IgD-negative memory B cell (primary cell): ENCODE measurements around the gene B4GALNT3. TPM values are rescaled to one million over a fixed set of nuclear protein-coding genes. Genes with fewer than 3 reads are reported as not detected.

Experiments
- H3K27ac Mint-ChIP-seq, 3 donors: one replicate each; pipeline ENCODE4 v1.8.0; 2020 to 2022; ENCODE audit warnings: mild to moderate bottlenecking in 3 of 3, mixed read lengths in 3 of 3, moderate library complexity in 1 of 3
- H3K27me3 Mint-ChIP-seq: one replicate; pipeline ENCODE4 v1.8.0; 2021; ENCODE audit warnings: mixed read lengths
- H3K36me3 Mint-ChIP-seq: one replicate; pipeline ENCODE4 v1.8.0; 2020; ENCODE audit warnings: mild to moderate bottlenecking, mixed read lengths
- H3K4me1 Mint-ChIP-seq, 3 donors: one replicate each; pipeline ENCODE4 v1.8.0; 2020 to 2022; ENCODE audit warnings: mixed read lengths in 3 of 3, mild to moderate bottlenecking in 1 of 3
- H3K4me3 Mint-ChIP-seq, 4 donors: one replicate each; pipeline ENCODE4 v1.8.0; 2020 to 2022; ENCODE audit warnings: mild to moderate bottlenecking in 4 of 4, mixed read lengths in 4 of 4, moderate library complexity in 3 of 4
- H3K9me3 Mint-ChIP-seq, 3 donors: one replicate each; pipeline ENCODE4 v1.8.0; 2020 to 2021; ENCODE audit warnings: mixed read lengths in 3 of 3, mild to moderate bottlenecking in 1 of 3
- polyA plus RNA-seq: library from polyadenylated mRNA; unstranded; fragments of 300-500 nt; fragmentation: Illumina TruSeq; gene quantifications from one replicate; pipeline ENCODE4 v1.2.3, GENCODE V29; 2021

The B4GALNT3 gene
- polyA plus RNA-seq, 1 donor from 2014 or later, result 0.89 TPM

DNA sequence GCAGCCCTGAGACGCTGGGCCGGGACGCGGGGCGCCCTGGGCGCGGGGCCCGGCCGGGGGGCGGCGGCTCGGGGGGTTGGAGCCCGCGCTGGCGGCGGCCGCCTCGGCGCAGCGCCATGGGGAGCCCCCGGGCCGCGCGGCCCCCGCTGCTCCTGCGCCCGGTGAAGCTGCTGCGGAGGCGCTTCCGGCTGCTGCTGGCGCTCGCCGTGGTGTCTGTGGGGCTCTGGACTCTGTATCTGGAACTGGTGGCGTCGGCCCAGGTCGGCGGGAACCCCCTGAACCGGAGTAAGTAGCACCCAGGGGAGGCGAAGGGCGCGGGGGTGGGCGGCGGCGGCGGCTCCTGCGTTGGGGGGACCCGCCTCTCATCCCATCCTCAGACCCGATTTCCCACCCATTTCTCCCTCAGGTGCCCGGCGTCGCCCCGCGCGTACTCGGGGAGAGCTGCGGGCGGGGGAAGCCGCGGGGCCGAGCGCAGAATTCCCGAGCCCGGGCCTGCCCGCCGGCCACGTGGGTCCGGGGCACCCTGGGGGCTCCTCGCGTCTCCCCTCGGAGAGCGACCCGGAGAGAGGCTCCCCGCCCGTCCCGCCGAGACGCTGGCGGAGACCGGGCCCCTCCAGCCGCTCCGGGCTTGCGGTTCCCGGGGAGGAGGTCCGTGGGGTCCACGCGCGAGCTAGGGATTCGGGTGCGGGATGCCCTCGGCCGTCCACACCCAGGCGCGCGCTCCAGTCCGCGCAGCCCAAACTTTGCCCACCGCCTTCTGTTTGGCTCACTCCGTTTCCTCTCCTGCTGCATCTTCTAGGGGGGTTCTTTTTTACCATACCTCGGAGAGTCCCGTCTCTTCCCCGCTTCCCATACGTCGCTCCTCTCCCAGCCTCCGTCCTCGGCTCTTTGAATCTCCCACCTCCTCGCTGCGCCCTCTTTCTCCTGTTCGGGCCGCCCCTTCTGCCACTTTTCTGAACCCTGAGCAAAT lies 807 bp downstream of the B4GALNT3 start:
- H3K4me3 Mint-ChIP-seq, result peak overlapping the region; percentile 81 to 95 (median 85)
- H3K27ac Mint-ChIP-seq, result no peak overlapping the region
- H3K4me1 Mint-ChIP-seq, result peaks cover 0 to 22% (median 9%) of the 10 kb centered on the region in 3 donors
- peaks cover 36% of the 10 kb centered on the region for H3K27me3 Mint-ChIP-seq
- no peaks in the 10 kb centered on the region for H3K36me3 Mint-ChIP-seq
- no peaks in the 10 kb centered on the region for H3K9me3 Mint-ChIP-seq

DNA sequence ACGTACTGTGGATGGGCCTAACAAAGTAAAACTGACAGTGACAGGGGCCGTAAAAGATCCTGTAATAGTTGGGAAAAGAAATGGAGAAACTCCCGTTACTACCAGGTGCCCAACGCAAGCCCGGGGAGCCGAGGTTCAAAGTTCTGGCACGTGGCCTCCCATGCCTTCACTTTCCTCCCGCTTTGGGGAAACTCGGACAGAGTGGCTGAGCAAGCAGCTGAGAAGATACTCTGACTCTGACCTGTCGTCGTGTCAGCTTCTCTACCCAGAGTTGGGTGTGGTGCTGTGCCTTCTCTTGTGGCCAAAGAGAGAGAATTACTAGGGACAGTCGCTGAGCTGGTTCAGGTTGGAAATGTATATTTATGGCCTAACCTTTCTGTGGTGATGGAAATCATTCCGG lies 1.7 kb downstream of the B4GALNT3 start:
- Mint-ChIP-seq H3K27ac (no peak overlapping the region), H3K4me1 (peaks cover 0 to 22% (median 9%) of the 10 kb centered on the region in 3 donors), H3K9me3 (no peaks in the 10 kb centered on the region), H3K36me3 (no peaks in the 10 kb centered on the region), H3K4me3 (peak overlapping the region; percentile 81 to 95 (median 85)), H3K27me3 (peaks cover 36% of the 10 kb centered on the region)

DNA sequence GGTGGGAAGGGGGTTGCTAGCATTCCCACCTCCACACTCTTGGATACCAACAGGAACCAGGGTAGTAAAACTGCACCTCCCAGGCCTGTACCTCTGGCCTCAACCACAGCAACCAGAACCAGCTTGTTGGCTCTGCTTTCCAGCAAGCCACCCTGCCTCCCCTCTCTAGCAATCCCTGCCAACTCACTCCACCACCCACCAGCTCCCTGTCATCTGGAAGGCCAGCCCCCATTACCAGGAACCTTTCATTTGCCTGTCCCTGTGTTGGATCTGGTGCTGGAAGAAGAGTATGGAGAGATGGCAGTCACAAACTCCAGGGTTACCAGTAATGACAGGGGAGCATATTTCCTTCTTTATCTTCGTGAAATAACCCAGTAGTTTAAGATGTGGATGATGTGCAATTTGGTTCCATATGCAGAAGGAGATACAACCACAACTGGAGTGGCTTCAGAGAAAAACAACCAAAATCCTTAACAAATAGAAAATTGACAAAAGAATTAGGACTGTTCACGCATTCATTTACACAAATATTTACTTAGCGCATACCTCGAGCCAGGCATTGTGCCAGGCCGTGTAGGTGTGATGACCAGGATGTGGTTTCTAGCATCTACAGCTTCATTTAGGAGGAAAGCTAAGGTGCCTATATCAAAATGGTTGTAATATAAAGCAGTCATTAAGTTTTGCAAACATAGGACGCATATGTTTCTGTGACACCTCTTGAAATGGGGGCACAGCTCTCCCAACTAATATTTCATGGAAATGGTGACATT lies 3.4 kb downstream of the B4GALNT3 start:
- H3K4me3 Mint-ChIP-seq, result peak overlapping the region in 1 of 4 donors; percentile 83
- H3K27me3 Mint-ChIP-seq, result peaks cover 37% of the 10 kb centered on the region
- peaks cover 0 to 20% (median 11%) of the 10 kb centered on the region in 3 donors for H3K4me1 Mint-ChIP-seq
- H3K9me3 Mint-ChIP-seq, result no peaks in the 10 kb centered on the region
- no peaks in the 10 kb centered on the region for H3K36me3 Mint-ChIP-seq
- H3K27ac Mint-ChIP-seq, result no peak overlapping the region

DNA sequence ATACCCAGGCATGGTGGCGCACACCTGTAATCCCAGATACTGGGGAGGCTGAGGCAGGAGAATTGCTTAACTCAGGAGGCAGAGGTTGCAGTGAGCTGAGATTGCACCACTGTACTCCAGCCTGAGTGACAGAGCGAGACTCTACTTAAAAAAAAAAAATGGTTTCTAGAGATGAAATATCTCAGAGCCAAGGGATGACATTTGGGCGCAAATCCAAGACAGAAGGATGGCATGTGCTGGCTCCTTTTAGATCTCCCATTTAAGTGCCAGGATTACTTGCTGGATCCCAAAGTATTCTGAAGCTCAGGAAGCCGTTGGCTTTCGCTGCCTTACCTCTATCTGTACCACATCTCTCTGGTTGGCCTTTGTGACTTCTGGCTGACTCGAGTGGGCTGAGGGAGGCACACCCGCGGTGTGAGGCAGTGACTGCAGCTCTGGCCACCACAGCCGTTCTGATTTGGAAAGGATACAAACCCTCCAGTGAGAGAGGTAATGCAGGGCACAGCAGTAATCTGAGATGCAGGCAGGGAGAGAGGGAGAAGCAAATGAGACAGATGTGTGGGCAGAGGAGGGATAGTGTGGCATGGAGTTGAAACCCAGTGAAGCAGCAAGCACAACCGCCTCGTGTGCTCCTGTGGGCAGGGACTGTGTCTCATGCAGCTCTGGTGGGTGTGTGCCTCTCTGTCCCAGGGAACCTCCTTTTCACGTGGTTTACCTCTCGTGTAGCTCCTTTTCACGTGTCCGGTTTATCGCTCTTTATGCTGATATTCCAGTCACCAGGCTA lies 4.9 kb downstream of the B4GALNT3 start:
- H3K27me3 Mint-ChIP-seq, result peaks cover 33% of the 10 kb centered on the region
- H3K27ac Mint-ChIP-seq, result no peak overlapping the region
- H3K36me3 Mint-ChIP-seq, result no peaks in the 10 kb centered on the region
- H3K9me3 Mint-ChIP-seq, result no peaks in the 10 kb centered on the region
- H3K4me1 Mint-ChIP-seq, result peaks cover 0 to 16% (median 6%) of the 10 kb centered on the region in 3 donors
- no peak overlapping the region for H3K4me3 Mint-ChIP-seq

DNA sequence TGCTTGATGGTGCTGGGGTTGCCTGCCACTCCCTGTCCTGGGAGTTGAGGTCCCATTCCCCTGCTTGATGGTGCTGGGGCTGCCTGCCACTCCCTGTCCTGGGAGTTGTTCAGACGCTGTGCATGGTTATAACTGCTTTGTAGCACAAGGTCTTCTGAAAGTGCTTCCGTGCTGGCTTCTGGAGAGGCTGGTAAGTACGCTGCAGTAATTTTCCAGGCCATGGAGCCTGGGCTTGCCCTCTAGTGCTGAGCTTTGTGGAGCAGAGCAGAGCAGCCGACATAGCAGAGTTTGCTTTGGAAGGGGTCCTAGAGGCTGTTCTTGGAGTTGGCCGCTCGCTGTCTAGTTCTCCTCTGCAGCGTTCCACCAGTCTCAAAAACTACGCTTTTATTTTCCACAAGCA lies 6.3 kb downstream of the B4GALNT3 start:
- Mint-ChIP-seq H3K4me1 (peaks cover 0 to 15% (median 4%) of the 10 kb centered on the region in 3 donors), H3K9me3 (no peaks in the 10 kb centered on the region), H3K27me3 (peaks cover 30% of the 10 kb centered on the region), H3K4me3 (no peak overlapping the region), H3K27ac (no peak overlapping the region), H3K36me3 (no peaks in the 10 kb centered on the region)

DNA sequence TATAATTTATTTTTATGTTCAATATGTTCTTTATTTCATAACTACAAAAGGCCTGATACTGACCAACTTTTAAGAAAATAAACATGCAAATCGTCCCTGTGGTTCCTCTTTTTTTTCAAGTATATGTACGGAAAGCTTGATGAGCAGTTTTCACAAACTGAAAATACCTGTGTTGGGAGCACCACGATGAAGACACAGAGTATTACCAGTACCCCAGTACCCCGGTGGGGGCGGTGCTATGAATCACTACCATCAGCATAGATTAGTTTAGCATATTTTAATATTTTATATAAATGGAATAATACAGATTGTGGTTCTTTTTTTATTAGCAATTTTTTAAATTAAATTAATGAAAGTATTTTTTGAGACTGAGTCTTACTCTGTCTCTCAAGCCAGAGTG lies 7.0 kb downstream of the B4GALNT3 start:
- Mint-ChIP-seq H3K4me1 (peaks cover 0 to 10% (median 2%) of the 10 kb centered on the region in 3 donors), H3K36me3 (no peaks in the 10 kb centered on the region), H3K4me3 (no peak overlapping the region), H3K27me3 (peaks cover 23% of the 10 kb centered on the region), H3K27ac (no peak overlapping the region), H3K9me3 (no peaks in the 10 kb centered on the region)

DNA sequence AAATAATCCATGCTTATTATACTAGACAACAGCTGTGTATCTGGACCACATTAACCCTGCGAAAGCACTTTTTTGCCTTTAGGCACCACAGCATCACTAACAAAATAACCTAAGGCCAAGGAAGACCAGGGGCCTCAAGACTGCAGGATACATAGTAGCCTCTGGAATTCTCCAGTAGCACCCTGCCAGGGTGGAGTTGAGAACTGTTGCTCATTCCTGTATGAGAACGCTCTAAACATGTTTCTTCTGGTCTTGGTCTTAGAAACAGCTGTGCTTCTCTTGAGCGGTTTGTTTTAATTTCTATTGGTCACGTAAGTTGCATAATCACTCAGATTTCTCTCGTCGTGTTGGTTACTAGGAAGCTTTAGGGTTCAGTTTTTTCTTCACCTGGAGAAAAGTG lies 7.9 kb downstream of the B4GALNT3 start:
- no peak overlapping the region for H3K27ac Mint-ChIP-seq
- peaks cover 0 to 2% (median 2%) of the 10 kb centered on the region in 3 donors for H3K4me1 Mint-ChIP-seq
- peaks cover 20% of the 10 kb centered on the region for H3K27me3 Mint-ChIP-seq
- no peaks in the 10 kb centered on the region for H3K9me3 Mint-ChIP-seq
- H3K36me3 Mint-ChIP-seq, result no peaks in the 10 kb centered on the region
- no peak overlapping the region for H3K4me3 Mint-ChIP-seq

DNA sequence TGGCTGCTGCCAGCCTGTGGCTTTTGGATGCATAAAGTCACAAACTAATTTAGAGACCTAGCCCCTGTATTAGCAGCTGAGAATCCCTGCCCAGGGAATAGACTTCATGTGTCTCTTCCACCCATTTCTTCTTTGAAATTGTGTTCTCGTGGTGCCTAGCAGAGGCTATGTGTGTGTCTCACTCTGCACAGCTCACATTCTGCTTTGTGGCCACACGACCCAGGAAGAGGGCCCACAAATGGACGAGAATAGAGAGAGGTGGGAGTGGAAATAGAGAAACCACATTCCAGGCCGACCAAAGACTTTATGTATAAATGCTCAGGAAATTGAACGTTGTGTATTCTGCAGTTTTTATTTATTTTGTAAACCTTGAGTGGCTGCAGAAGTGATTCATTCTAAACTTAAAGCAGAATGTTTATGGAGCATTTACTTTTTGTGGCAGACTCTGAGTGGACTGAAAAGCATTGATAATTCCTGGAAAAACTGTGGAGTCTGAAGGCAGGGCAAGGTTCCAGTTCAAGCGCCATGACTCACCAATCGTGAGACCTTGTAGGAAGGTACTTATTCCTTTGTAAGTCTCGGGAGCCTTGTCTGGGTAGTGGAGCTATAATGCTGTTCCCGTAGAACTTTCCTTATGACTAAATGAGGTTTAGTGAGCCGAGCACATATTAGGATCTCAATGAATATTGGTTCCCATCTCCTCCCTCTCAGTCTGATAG lies 9.1 kb downstream of the B4GALNT3 start:
- Mint-ChIP-seq H3K36me3 (no peaks in the 10 kb centered on the region), H3K27ac (no peak overlapping the region), H3K9me3 (no peaks in the 10 kb centered on the region), H3K27me3 (peaks cover 19% of the 10 kb centered on the region), H3K4me1 (peaks cover 0 to 2% (median 0%) of the 10 kb centered on the region in 3 donors), H3K4me3 (no peak overlapping the region)

DNA sequence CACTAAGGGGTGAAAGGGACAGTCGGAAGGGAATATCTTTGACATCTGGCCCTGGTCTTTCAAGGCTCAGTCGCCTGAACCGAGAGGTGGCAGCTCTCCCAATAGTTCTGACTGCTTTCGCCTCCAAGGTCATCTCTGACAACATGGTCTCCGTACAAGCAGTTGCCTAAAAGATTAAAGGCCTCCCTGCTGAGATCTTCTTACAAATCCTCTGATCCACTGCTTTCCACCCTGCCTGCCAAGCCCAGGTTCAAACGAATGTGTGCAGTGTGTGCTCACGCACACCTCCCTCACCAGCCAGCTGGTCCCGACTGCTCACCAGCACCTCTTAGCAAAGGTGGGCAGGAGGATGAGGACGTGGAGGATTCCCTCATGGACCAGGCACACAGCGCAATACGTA lies 10.4 kb downstream of the B4GALNT3 start:
- Mint-ChIP-seq H3K4me1 (peaks cover 0 to 2% (median 0%) of the 10 kb centered on the region in 3 donors), H3K9me3 (no peaks in the 10 kb centered on the region), H3K27me3 (peaks cover 21% of the 10 kb centered on the region), H3K4me3 (no peak overlapping the region), H3K36me3 (no peaks in the 10 kb centered on the region), H3K27ac (no peak overlapping the region)

DNA sequence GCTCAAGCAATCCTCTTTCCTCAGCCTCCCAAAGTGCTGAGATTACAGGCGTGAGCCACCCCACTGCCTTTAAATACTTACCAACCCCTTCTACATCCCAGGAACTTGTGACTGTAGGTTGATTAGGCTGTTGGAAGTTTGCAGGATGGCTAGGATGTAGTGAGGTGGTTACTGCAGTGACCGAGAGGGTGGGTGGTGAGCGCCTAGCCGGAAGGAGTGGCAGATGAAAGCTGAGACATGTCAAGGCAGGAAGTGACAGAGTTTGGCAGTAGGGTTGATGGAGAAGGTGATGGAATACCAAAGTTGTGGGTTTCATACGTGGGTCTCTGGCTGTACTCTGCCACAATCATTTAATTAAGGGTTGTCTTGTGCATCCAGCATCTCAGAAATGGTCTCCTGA lies 13.5 kb downstream of the B4GALNT3 start:
- Mint-ChIP-seq H3K4me1 (no peaks in the 10 kb centered on the region), H3K9me3 (no peaks in the 10 kb centered on the region), H3K4me3 (no peak overlapping the region), H3K27me3 (peaks cover 22% of the 10 kb centered on the region), H3K27ac (no peak overlapping the region), H3K36me3 (no peaks in the 10 kb centered on the region)

DNA sequence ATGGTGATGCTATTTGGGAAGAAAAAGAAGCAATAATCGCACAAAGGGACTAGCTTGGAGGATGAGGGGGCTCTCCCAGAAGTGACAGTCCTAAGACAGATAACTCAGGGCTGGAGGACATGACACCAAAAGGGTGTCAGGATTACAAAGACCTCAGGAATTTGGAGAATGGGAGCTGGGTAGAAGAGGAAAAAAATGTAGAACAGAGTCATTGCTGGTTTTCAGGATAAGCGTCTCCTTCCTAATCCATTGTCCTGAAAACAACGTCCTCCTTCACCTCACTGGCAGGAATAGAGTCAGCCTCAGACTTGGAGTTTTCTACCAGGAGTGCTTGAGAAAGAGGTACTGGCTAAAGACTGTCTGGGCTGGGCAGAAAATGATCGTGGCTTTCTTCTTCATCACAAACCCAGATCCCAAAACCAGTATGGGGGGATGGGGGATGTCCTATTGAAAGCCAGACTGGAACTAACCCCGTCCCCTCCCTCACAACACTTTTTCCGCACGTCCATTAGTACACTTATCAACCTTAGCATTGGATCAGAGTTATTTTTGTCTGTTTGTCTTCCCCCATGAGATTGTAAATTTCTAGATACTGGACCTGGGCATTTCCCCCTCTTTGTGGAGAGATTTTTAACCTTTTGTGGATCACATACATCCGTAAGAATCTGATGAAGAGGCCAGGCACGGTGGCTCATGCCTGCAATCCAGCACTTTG lies 14.3 kb downstream of the B4GALNT3 start:
- Mint-ChIP-seq H3K36me3 (no peaks in the 10 kb centered on the region), H3K4me3 (no peak overlapping the region), H3K9me3 (no peaks in the 10 kb centered on the region), H3K27ac (peak overlapping the region in 1 of 3 donors; percentile 57), H3K4me1 (no peaks in the 10 kb centered on the region), H3K27me3 (peaks cover 25% of the 10 kb centered on the region)

DNA sequence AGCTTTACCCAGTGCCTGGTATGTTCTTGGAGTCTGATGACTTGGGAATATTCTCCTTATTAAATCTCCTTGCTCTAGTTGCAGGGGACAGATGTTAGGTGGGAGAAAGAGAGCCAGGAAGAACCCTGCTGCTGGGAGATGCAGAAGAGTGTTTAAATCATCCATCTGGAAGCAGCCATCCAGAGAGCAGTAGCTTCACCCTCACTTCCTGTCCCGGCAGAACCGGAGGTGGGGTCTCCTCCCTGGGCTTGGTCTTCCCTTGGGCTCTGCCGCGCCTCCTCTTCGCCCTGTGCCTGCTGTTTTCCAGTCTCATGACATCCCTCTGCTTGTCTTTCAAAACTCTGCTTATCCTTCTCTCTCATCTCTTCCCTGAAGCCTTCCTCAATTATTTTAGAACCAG lies 15.5 kb downstream of the B4GALNT3 start:
- no peaks in the 10 kb centered on the region for H3K9me3 Mint-ChIP-seq
- H3K27me3 Mint-ChIP-seq, result peaks cover 24% of the 10 kb centered on the region
- no peaks in the 10 kb centered on the region for H3K4me1 Mint-ChIP-seq
- no peak overlapping the region for H3K27ac Mint-ChIP-seq
- no peak overlapping the region for H3K4me3 Mint-ChIP-seq
- no peaks in the 10 kb centered on the region for H3K36me3 Mint-ChIP-seq

DNA sequence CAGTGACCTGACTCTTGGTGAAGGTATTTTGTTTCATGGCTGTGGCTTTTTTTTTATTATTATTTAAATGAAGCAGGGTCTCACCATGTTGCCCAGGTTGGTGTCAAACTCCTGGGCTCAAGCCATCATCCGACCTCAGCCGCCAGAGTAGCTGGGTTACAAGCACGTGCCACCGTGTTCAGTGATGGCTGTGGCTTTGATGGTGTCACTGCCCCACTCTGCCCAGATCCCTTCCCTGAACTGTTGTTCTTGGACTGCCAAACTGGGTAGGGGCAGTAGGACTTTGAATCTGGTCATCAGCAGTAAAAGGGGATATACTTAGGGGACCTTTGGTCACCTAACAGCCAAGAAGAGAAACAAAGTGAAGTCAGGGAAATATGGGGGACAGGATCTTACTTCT lies 19.4 kb downstream of the B4GALNT3 start:
- Mint-ChIP-seq H3K27ac (no peak overlapping the region), H3K36me3 (no peaks in the 10 kb centered on the region), H3K27me3 (peaks cover 27% of the 10 kb centered on the region), H3K9me3 (no peaks in the 10 kb centered on the region), H3K4me3 (no peak overlapping the region), H3K4me1 (no peaks in the 10 kb centered on the region)
